CD14-positive monocyte (primary cell): ENCODE results near the gene IKZF2. TPM values are rescaled to one million over a fixed set of nuclear protein-coding genes. Genes with fewer than 3 reads are reported as not detected.

Experiments
- DNase-seq, 3 donors: peaks; one replicate each; pipeline ENCODE4 v3.0.0-alpha.2; 2011 to 2022
- H2AFZ ChIP-seq: 2 replicates; pipeline ENCODE4 v1.6.0; 2012; ENCODE audit warnings: mild to moderate bottlenecking, low read depth, low read length, inconsistent platforms; ENCODE audit not compliant: insufficient read depth, poor library complexity, severe bottlenecking
- H3K27ac ChIP-seq, 2 donors: 1 replicate in 1 of 2; 2 replicates in 1 of 2; pipeline ENCODE4 v1.5.1; 2012 to 2013; ENCODE audit warnings: low read length in 2 of 2, control low read depth in 1 of 2, inconsistent platforms in 1 of 2, low read depth in 1 of 2, mild to moderate bottlenecking in 1 of 2
- H3K27me3 ChIP-seq, 2 donors: one replicate each; pipeline versions ENCODE4 v1.6.0 to v1.6.1; 2011 to 2013; ENCODE audit warnings: low read length in 2 of 2; ENCODE audit not compliant: control insufficient read depth in 2 of 2, insufficient read depth in 2 of 2
- H3K36me3 ChIP-seq, 2 donors: replicated peaks in 1 of 2; 1 replicate in 1 of 2; 2 replicates in 1 of 2; pipeline versions ENCODE4 v1.5.1 to v1.6.1; 2012 to 2013; ENCODE audit warnings: low read length in 2 of 2, control low read depth in 1 of 2, inconsistent platforms in 1 of 2, mild to moderate bottlenecking in 1 of 2; ENCODE audit not compliant: insufficient read depth in 2 of 2, control insufficient read depth in 1 of 2
- H3K4me1 ChIP-seq, 2 donors: 1 replicate in 1 of 2; 2 replicates in 1 of 2; pipeline versions ENCODE4 v1.5.1 to v1.6.1; 2012 to 2013; ENCODE audit warnings: low read length in 2 of 2, control low read depth in 1 of 2, inconsistent platforms in 1 of 2, mild to moderate bottlenecking in 1 of 2, moderate library complexity in 1 of 2; ENCODE audit not compliant: insufficient read depth in 2 of 2, control insufficient read depth in 1 of 2
- H3K4me2 ChIP-seq: replicated peaks from 2 replicates; pipeline ENCODE3; 2012; ENCODE audit warnings: low read length, moderate library complexity, mild to moderate bottlenecking; ENCODE audit not compliant: poor library complexity, severe bottlenecking; ENCODE audit errors: extremely low read depth
- H3K4me3 ChIP-seq, 3 experiments: fragments of 200-600 bp in 1 of 3; sonication (generic) in 1 of 3; replicated peaks in 1 of 3; 1 replicate in 2 of 3; 2 replicates in 1 of 3; pipeline ENCODE4 v1.5.1; 2011 to 2013; ENCODE audit warnings: low read length in 3 of 3, mild to moderate bottlenecking in 3 of 3, control low read depth in 2 of 3, low read depth in 2 of 3, inconsistent platforms in 1 of 3, moderate library complexity in 1 of 3
- H3K79me2 ChIP-seq: 2 replicates; pipeline ENCODE4 v1.6.0; 2012; ENCODE audit warnings: mild to moderate bottlenecking, control low read depth, inconsistent platforms, low read length, moderate library complexity; ENCODE audit not compliant: insufficient read depth
- H3K9ac ChIP-seq: 2 replicates; pipeline ENCODE4 v1.6.0; 2017; ENCODE audit warnings: low read length, mild to moderate bottlenecking; ENCODE audit not compliant: insufficient read depth, poor library complexity, severe bottlenecking
- H3K9me3 ChIP-seq, 2 donors: replicated peaks in 1 of 2; 1 replicate in 1 of 2; 2 replicates in 1 of 2; pipeline versions ENCODE4 v1.5.1 to v1.6.1; 2012 to 2013; ENCODE audit warnings: low read length in 2 of 2, control low read depth in 1 of 2; ENCODE audit not compliant: control insufficient read depth in 1 of 2, insufficient read depth in 1 of 2
- H4K20me1 ChIP-seq: 2 replicates; pipeline ENCODE4 v1.6.0; 2012; ENCODE audit warnings: mild to moderate bottlenecking, low read length, control low read depth, moderate library complexity; ENCODE audit not compliant: insufficient read depth
- H3K27ac Mint-ChIP-seq, 7 donors: one replicate each; pipeline ENCODE4 v1.8.0; 2020; ENCODE audit warnings: mild to moderate bottlenecking in 7 of 7, mixed read lengths in 7 of 7, moderate library complexity in 6 of 7, inconsistent platforms in 2 of 7
- H3K27me3 Mint-ChIP-seq, 3 donors: one replicate each; pipeline ENCODE4 v1.8.0; 2021 to 2022; ENCODE audit warnings: low read depth in 3 of 3, mild to moderate bottlenecking in 3 of 3, mixed read lengths in 3 of 3, moderate library complexity in 3 of 3, inconsistent platforms in 1 of 3
- H3K36me3 Mint-ChIP-seq, 2 donors: one replicate each; pipeline ENCODE4 v1.8.0; 2020; ENCODE audit warnings: mixed read lengths in 2 of 2, inconsistent platforms in 1 of 2, mild to moderate bottlenecking in 1 of 2
- H3K4me1 Mint-ChIP-seq: one replicate; pipeline ENCODE4 v1.8.0; 2020; ENCODE audit warnings: mild to moderate bottlenecking, mixed read lengths
- H3K4me3 Mint-ChIP-seq, 2 donors: one replicate each; pipeline ENCODE4 v1.8.0; 2020; ENCODE audit warnings: mild to moderate bottlenecking in 2 of 2, mixed read lengths in 2 of 2, moderate library complexity in 1 of 2
- H3K9me3 Mint-ChIP-seq, 7 donors: one replicate each; pipeline ENCODE4 v1.8.0; 2020 to 2022; ENCODE audit warnings: mixed read lengths in 7 of 7, mild to moderate bottlenecking in 6 of 7, moderate library complexity in 6 of 7, inconsistent platforms in 2 of 7
- WGBS: methylation state at CpG from one replicate; pipeline ENCODE4 v1.1.5; 2013; ENCODE audit warnings: missing lambda C conversion rate; ENCODE audit not compliant: insufficient coverage; 5-methylcytosine and 5-hydroxymethylcytosine counted together
- intact Hi-C, 2 donors: fragments of 100-400 bp; cut with micrococcal nuclease; formaldehyde crosslinking; loops; one replicate each; pipeline versions ENCODE4 v1.15.0 to v1.15.1; 2023
- polyA plus RNA-seq, 3 donors: library from polyadenylated mRNA; depleted of rRNA in 1 of 3; unstranded in 2 of 3; stranded (reverse) in 1 of 3; fragments of 300-500 nt in 2 of 3; fragments of >200 nt in 1 of 3; fragmentation: Illumina TruSeq in 2 of 3; gene quantifications; 1 replicate in 2 of 3; 2 replicates in 1 of 3; pipeline ENCODE4 v1.2.3, GENCODE V29; 2012 to 2021
- TF ChIP-seq, protein P1 (sequence below): fragments of 200-600 bp; IDR thresholded peaks from one replicate; pipeline ENCODE4 v1.8.0; 2022; ENCODE audit warnings: antibody characterized with exemption, mild to moderate bottlenecking

Gene IKZF2
- polyA plus RNA-seq, 3 donors, result 0.10 to 0.12 (median 0.11) TPM

DNA sequence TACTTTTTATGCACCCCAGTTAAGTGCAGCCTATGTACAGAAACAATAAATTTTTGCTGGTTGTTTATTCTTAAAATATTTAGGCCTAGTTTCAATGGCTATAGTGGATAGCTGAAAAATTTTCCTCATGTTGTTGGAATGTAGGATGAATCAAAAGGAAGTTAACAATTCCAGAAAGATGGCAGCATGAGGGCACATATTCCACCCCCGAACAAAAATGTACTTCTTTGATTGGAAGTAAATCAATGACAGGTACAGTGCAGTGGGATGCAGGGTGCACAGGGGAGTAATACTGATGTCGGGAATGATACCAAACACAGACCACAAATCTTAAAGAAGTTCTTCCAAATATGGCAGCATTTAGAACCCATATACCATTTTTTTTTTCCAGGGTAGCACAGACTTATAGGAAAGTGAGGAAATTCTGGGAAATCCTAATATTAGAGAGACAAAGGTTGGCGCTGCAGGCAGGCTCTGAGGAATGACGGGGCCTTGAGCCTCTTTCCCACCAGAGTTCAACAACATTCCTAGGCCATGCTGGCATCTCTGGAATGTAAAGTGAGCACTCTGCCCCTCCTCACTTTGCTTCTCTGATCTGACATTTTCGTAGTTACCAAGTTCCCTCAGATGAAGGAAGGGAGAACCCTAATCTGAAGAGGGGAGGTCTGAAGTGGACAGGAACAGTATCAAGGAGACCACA lies 36.6 kb upstream of the IKZF2 start:
- no peak overlapping the region for H3K4me3 ChIP-seq
- H3K27me3 Mint-ChIP-seq, result peaks cover 0 to 3% (median 0%) of the 10 kb centered on the region in 3 donors
- no peaks in the 10 kb centered on the region for H3K4me1 Mint-ChIP-seq
- no peak for DNase-seq
- H3K27me3 ChIP-seq, result no peaks in the 10 kb centered on the region
- TF ChIP-seq, protein P1, sequence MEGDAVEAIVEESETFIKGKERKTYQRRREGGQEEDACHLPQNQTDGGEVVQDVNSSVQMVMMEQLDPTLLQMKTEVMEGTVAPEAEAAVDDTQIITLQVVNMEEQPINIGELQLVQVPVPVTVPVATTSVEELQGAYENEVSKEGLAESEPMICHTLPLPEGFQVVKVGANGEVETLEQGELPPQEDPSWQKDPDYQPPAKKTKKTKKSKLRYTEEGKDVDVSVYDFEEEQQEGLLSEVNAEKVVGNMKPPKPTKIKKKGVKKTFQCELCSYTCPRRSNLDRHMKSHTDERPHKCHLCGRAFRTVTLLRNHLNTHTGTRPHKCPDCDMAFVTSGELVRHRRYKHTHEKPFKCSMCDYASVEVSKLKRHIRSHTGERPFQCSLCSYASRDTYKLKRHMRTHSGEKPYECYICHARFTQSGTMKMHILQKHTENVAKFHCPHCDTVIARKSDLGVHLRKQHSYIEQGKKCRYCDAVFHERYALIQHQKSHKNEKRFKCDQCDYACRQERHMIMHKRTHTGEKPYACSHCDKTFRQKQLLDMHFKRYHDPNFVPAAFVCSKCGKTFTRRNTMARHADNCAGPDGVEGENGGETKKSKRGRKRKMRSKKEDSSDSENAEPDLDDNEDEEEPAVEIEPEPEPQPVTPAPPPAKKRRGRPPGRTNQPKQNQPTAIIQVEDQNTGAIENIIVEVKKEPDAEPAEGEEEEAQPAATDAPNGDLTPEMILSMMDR, result no peak
- no peak overlapping the region for H3K4me2 ChIP-seq
- no peaks in the 10 kb centered on the region for H3K36me3 ChIP-seq
- H3K9ac ChIP-seq, result no peak overlapping the region
- peaks cover 0 to 6% (median 1%) of the 10 kb centered on the region in 7 donors for H3K9me3 Mint-ChIP-seq
- no peaks in the 10 kb centered on the region for H3K4me1 ChIP-seq
- peaks cover 0 to 5% of the 10 kb centered on the region in 2 donors for H3K9me3 ChIP-seq
- 100% methylated on average over 2 of the region's 5 CpGs for WGBS
- H2AFZ ChIP-seq, result no peak overlapping the region
- H3K4me3 Mint-ChIP-seq, result no peak overlapping the region
- H3K27ac ChIP-seq, result no peak overlapping the region
- no peak overlapping the region for H3K27ac Mint-ChIP-seq
- intact Hi-C loops, result no loop called here
- no peaks in the 10 kb centered on the region for H3K36me3 Mint-ChIP-seq
- H4K20me1 ChIP-seq, result no peaks in the 10 kb centered on the region
- no peaks in the 10 kb centered on the region for H3K79me2 ChIP-seq

DNA sequence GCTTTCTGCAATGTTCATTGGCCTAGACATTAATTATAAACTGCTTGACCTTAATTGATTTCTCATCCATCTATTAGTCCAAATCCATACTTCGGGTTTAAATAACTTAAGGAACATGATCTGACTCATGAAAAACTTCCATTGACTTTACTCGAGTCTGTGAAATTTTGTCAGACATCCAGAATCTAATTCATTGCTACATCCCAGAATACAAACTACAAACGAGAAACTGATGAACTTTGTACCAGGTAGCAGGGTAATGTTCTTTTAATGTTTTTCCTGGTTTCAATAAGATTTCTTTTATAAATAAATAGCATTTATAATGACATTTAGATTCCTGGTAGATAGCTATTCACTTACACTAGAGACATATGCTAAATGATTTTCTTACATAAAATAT lies 36.0 kb upstream of the IKZF2 start:
- no peaks in the 10 kb centered on the region for H3K4me1 Mint-ChIP-seq
- Histone ChIP-seq H3K36me3 (no peaks in the 10 kb centered on the region), H2AFZ (no peak overlapping the region), H3K27ac (no peak overlapping the region), H4K20me1 (no peaks in the 10 kb centered on the region), H3K4me3 (no peak overlapping the region), H3K4me2 (no peak overlapping the region), H3K9me3 (peaks cover 0 to 5% of the 10 kb centered on the region in 2 donors), H3K79me2 (no peaks in the 10 kb centered on the region), H3K4me1 (no peaks in the 10 kb centered on the region), H3K27me3 (no peaks in the 10 kb centered on the region), H3K9ac (no peak overlapping the region)
- intact Hi-C loops, result no loop called here
- no peak overlapping the region for H3K27ac Mint-ChIP-seq
- no CpG with 5 or more reads among the region's 3 CpGs for WGBS
- DNase-seq, result no peak
- peaks cover 0 to 3% (median 0%) of the 10 kb centered on the region in 3 donors for H3K27me3 Mint-ChIP-seq
- H3K4me3 Mint-ChIP-seq, result no peak overlapping the region
- H3K36me3 Mint-ChIP-seq, result no peaks in the 10 kb centered on the region
- peaks cover 0 to 6% (median 1%) of the 10 kb centered on the region in 7 donors for H3K9me3 Mint-ChIP-seq
- TF ChIP-seq, protein P1, result no peak
